HepG2 (cell line): ENCODE results near the gene SESN2. TPM values are rescaled to one million over a fixed set of nuclear protein-coding genes. Genes with fewer than 3 reads are reported as not detected.

Source experiments
- ATAC-seq: fragments of 200-7000 bp; cut with Tn5 transposase; 3 replicates; pipeline ENCODE4 v1.9.1; 2020; ENCODE audit warnings: mild to moderate bottlenecking, moderate library complexity
- BruUV-seq: library from RNA; stranded (reverse); fragments of 400-500 nt; replicated peaks from 2 replicates; lab custom pipeline; 2021; lab: Mats Ljungman, UMichigan
- CTCF ChIA-PET: fragments of 300-600 bp; formaldehyde crosslinking; extraction: SDS; loops from one replicate; lab custom pipeline; 2021; ENCODE audit warnings: low total read pairs, inconsistent platforms, low intra/inter-chr PET ratio; lab: Yijun Ruan, JAX
- POLR2A ChIA-PET: fragments of 350-600 bp; sonication (Branson Sonifier 250); formaldehyde crosslinking; loops from one replicate; lab custom pipeline; 2020; ENCODE audit warnings: antibody characterized with exemption, inconsistent platforms; lab: Yijun Ruan, JAX
- DNase-seq: peaks from one replicate; pipeline ENCODE4 v3.0.0-alpha.2; 2015; ENCODE audit warnings: low spot score
- FAIRE-seq: peaks from 3 replicates; lab custom pipeline; 2011; peaks lifted over from hg19 to GRCh38; lab: Jason Lieb, UNC
- H2AFZ ChIP-seq: one replicate; pipeline ENCODE4 v1.6.1; 2011; ENCODE audit warnings: low read length, inconsistent platforms
- H3K27ac ChIP-seq: fragments of 300-600 bp; 3 replicates; pipeline ENCODE4 v1.8.0; 2011; ENCODE audit warnings: mixed run types, mild to moderate bottlenecking, mixed read lengths, low read length, inconsistent platforms; ENCODE audit not compliant: insufficient read depth; ENCODE audit errors: extremely low read length
- H3K27me3 ChIP-seq, 2 experiments: fragments of 200-600 bp in 1 of 2; 2 replicates in 1 of 2; 3 replicates in 1 of 2; pipeline versions ENCODE4 v1.6.0 to v1.8.0; 2011; ENCODE audit warnings: low read length in 2 of 2, mild to moderate bottlenecking in 2 of 2, moderate library complexity in 2 of 2, inconsistent platforms in 1 of 2; ENCODE audit not compliant: insufficient read depth in 2 of 2, control insufficient read depth in 1 of 2
- H3K36me3 ChIP-seq, 2 experiments: fragments of 200-600 bp in 1 of 2; replicated peaks in 1 of 2; 2 replicates in 1 of 2; 3 replicates in 1 of 2; pipeline versions ENCODE4 v1.5.1 to v1.8.0; 2011; ENCODE audit warnings: low read length in 2 of 2, inconsistent platforms in 1 of 2; ENCODE audit not compliant: insufficient read depth in 2 of 2, control insufficient read depth in 1 of 2
- H3K4me1 ChIP-seq: 2 replicates; pipeline ENCODE4 v1.5.1; 2012; ENCODE audit warnings: low read length, inconsistent platforms; ENCODE audit not compliant: insufficient read depth
- H3K4me2 ChIP-seq: 2 replicates; pipeline ENCODE4 v1.6.0; 2011; ENCODE audit warnings: low read depth, low read length, inconsistent platforms
- H3K4me3 ChIP-seq, 3 experiments: fragments of 200-600 bp in 1 of 3; sonication (generic), shearing (Covaris generic) in 1 of 3; replicated peaks in 1 of 3; 2 replicates each; pipeline ENCODE4 v1.5.1; 2011 to 2016; ENCODE audit warnings: low read length in 3 of 3, inconsistent platforms in 2 of 3, low read depth in 2 of 3, mild to moderate bottlenecking in 2 of 3, control low read depth in 1 of 3, mixed read lengths in 1 of 3; ENCODE audit not compliant: insufficient read depth in 1 of 3
- H3K79me2 ChIP-seq: one replicate; pipeline ENCODE4 v1.6.1; 2011; ENCODE audit warnings: low read length, inconsistent platforms; ENCODE audit not compliant: insufficient read depth
- H3K9ac ChIP-seq: 2 replicates; pipeline ENCODE4 v1.6.0; 2011; ENCODE audit warnings: mild to moderate bottlenecking, low read depth, low read length, inconsistent platforms; ENCODE audit not compliant: insufficient read depth
- H3K9me3 ChIP-seq: 2 replicates; pipeline ENCODE4 v1.5.1; 2012; ENCODE audit warnings: mild to moderate bottlenecking, low read length
- H4K20me1 ChIP-seq: 2 replicates; pipeline ENCODE4 v1.6.0; 2011; ENCODE audit warnings: inconsistent platforms, mild to moderate bottlenecking, low read length, moderate library complexity; ENCODE audit not compliant: insufficient read depth
- MED1 ChIP-seq: sonication (generic); formaldehyde crosslinking; IDR thresholded peaks from 2 replicates; pipeline ENCODE4 v1.4.0; 2020; ENCODE audit warnings: missing genetic modification reagents
- NFIB ChIP-seq: sonication (generic); formaldehyde crosslinking; IDR thresholded peaks from 2 replicates; pipeline ENCODE4 v1.9.0; 2021; ENCODE audit warnings: missing genetic modification reagents, mild to moderate bottlenecking, borderline replicate concordance
- THAP11 ChIP-seq: IDR thresholded peaks from 2 replicates; pipeline ENCODE4 v1.6.1; 2016; ENCODE audit warnings: missing biosample characterization, missing genetic modification reagents
- ZNF12 ChIP-seq: sonication (generic); formaldehyde crosslinking; IDR thresholded peaks from 2 replicates; pipeline ENCODE4 v1.5.0; 2020; ENCODE audit warnings: missing genetic modification reagents
- WGBS: methylation state at CpG from one replicate; pipeline ENCODE4 v1.1.6; 2017; ENCODE audit warnings: low lambda C conversion rate; 5-methylcytosine and 5-hydroxymethylcytosine counted together
- in situ Hi-C: cut with HindIII; loops from 2 replicates; pipeline ENCODE4 v1.10.0; 2017; ENCODE audit warnings: low pct_unique_long_range_greater_than_20kb; ENCODE audit not compliant: extremely low pct_ligation_motif_present
- intact Hi-C: fragments of 100-400 bp; cut with micrococcal nuclease; formaldehyde crosslinking; loops from one replicate; pipeline ENCODE4 v1.10.0; 2022; ENCODE audit not compliant: unreplicated experiment
- polyA plus RNA-seq, 8 experiments: library from polyadenylated mRNA; depleted of rRNA in 3 of 8; stranded (reverse) in 7 of 8; unstranded in 1 of 8; fragments of >200 nt; fragmentation: Illumina TruSeq in 4 of 8; extraction: Trizol in 4 of 8; gene quantifications; 2 replicates each; pipeline versions ENCODE4 v1.2.1 to v1.2.3, GENCODE V29; 2011 to 2016; ENCODE audit warnings: low read depth in 4 of 8, missing spikeins in 1 of 8, mixed read lengths in 1 of 8; ENCODE audit not compliant: insufficient read depth in 1 of 8
- total RNA-seq, 5 experiments: library from RNA; depleted of rRNA; stranded (reverse); fragments of >200 nt; fragmentation: Illumina TruSeq; extraction: Trizol; gene quantifications; 2 replicates each; pipeline ENCODE4 v1.2.3, GENCODE V29; 2016; ENCODE audit warnings: low read depth in 1 of 5
- TF ChIP-seq, protein P1 (sequence below): sonication (generic); formaldehyde crosslinking; IDR thresholded peaks from 2 replicates; pipeline ENCODE4 v1.5.1; 2020; ENCODE audit warnings: missing genetic modification reagents, mild to moderate bottlenecking, borderline replicate concordance
- TF ChIP-seq, protein P2 (sequence below): sonication (generic); formaldehyde crosslinking; IDR thresholded peaks from 2 replicates; pipeline ENCODE4 v1.9.0; 2022; ENCODE audit warnings: low read depth, missing genetic modification reagents
- TF ChIP-seq, protein P3 (sequence below): sonication (generic); formaldehyde crosslinking; IDR thresholded peaks from 2 replicates; pipeline ENCODE4 v1.4.0; 2020; ENCODE audit warnings: missing genetic modification reagents, borderline replicate concordance

The SESN2 gene
- total and polyA plus RNA-seq, 2 of the 13 experiments (the other 11 are each of a cell fraction or from before 2014, with no cell fraction given), result 13.2 to 19.1 TPM

DNA sequence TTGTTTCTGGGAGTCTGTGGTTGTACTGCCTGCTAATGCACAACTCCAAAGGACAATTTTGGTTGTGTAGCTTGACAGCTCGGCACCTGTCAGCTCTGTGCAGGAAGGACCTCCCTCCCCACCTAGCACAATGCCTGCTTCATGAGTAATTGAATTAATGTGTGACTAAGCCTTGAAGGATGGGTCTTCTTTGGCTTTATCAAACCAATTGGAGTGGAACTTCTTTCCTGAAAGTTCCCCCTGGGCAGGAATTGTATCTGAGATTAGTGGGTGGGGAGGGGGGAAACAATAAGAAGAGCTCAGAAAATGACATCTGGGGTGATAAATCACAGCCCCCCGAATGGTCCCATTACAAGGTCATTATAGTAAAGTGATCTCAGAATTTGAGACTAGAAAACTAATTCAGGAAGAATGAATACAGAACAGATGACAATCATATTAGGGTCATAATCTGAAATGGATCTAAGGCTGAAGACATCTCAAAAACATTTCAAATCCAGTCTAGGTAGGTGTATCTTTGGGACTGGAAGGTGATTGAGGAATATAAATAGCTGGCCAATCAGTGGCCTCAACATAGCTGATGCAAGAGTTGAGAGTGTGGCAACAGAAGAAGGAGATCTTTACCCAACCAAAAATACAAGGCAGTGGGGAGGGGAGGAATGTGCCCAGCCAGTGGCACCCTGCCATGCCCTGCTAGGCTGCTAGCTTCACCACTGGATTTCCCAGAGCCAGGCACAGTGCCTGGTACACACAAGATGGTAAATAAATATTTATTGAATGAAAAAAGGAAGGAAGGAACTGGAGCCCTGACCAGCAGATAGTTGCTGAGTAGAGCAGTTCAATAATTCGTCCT lies 10.1 kb upstream of the SESN2 start:
- FAIRE-seq, result no peak
- Histone ChIP-seq H3K4me2 (peak overlapping the region; percentile 98), H3K79me2 (no peaks in the 10 kb centered on the region), H3K4me3 (peak overlapping the region; percentile 18 to 78 (median 75); a peak in 2 of 6 replicates), H3K9me3 (no peaks in the 10 kb centered on the region), H3K27ac (no peak overlapping the region), H3K9ac (peak overlapping the region; percentile 80), H3K27me3 (no peaks in the 10 kb centered on the region), H3K36me3 (0 out of 5 replicates have a peak, but pooled peaks cover 0 to 2% of the 10 kb centered on the region in 2 experiments), H4K20me1 (no peaks in the 10 kb centered on the region), H3K4me1 (peaks cover 45% of the 10 kb centered on the region), H2AFZ (no peak overlapping the region)
- peak; percentile 30 for ATAC-seq
- no TSS peak for BruUV-seq
- 3% methylated on average over 3 of the region's 3 CpGs for WGBS
- in situ Hi-C loops (loop anchor here (5.0 to 25.0 kb wide), 2 partner anchors 118 to 338 kb away; partner anchors contain the start of genes PHACTR4 and RAB42), intact Hi-C loops (no loop called here)
- ChIA-PET POLR2A (interaction anchor here (0.7 to 4.5 kb wide), 22 partner anchors 8 to 400 kb away, joined by 3 to 61 read pairs (median 4); partner anchors contain the start of genes ATP5IF1, EYA3, MED18 and PHACTR4), CTCF (interaction anchor here (2.6 kb wide), 1 partner anchor 120 kb away, joined by 13 read pairs; the partner anchor contains the start of gene PHACTR4)
- DNase-seq, result no peak
- TF ChIP-seq THAP11 (CRISPR knock-in tag) (peak; percentile 65; the same call in 1 of the 2 replicates), ZNF12 (0 out of 2 replicates have a peak, but pooled peaks have one; percentile 27), NFIB (CRISPR knock-in tag) (no peak), MED1 (CRISPR knock-in tag) (0 out of 2 replicates have a peak, but pooled peaks have one; percentile 16)
- TF ChIP-seq, protein P1, sequence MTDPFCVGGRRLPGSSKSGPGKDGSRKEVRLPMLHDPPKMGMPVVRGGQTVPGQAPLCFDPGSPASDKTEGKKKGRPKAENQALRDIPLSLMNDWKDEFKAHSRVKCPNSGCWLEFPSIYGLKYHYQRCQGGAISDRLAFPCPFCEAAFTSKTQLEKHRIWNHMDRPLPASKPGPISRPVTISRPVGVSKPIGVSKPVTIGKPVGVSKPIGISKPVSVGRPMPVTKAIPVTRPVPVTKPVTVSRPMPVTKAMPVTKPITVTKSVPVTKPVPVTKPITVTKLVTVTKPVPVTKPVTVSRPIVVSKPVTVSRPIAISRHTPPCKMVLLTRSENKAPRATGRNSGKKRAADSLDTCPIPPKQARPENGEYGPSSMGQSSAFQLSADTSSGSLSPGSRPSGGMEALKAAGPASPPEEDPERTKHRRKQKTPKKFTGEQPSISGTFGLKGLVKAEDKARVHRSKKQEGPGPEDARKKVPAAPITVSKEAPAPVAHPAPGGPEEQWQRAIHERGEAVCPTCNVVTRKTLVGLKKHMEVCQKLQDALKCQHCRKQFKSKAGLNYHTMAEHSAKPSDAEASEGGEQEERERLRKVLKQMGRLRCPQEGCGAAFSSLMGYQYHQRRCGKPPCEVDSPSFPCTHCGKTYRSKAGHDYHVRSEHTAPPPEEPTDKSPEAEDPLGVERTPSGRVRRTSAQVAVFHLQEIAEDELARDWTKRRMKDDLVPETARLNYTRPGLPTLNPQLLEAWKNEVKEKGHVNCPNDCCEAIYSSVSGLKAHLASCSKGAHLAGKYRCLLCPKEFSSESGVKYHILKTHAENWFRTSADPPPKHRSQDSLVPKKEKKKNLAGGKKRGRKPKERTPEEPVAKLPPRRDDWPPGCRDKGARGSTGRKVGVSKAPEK, result no peak
- TF ChIP-seq, protein P2, sequence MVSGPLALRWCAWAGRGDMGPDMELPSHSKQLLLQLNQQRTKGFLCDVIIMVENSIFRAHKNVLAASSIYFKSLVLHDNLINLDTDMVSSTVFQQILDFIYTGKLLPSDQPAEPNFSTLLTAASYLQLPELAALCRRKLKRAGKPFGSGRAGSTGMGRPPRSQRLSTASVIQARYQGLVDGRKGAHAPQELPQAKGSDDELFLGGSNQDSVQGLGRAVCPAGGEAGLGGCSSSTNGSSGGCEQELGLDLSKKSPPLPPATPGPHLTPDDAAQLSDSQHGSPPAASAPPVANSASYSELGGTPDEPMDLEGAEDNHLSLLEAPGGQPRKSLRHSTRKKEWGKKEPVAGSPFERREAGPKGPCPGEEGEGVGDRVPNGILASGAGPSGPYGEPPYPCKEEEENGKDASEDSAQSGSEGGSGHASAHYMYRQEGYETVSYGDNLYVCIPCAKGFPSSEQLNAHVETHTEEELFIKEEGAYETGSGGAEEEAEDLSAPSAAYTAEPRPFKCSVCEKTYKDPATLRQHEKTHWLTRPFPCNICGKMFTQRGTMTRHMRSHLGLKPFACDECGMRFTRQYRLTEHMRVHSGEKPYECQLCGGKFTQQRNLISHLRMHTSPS (CRISPR knock-in tag), result peak; percentile 45; the same call in 1 of the 2 replicates
- TF ChIP-seq, protein P3, sequence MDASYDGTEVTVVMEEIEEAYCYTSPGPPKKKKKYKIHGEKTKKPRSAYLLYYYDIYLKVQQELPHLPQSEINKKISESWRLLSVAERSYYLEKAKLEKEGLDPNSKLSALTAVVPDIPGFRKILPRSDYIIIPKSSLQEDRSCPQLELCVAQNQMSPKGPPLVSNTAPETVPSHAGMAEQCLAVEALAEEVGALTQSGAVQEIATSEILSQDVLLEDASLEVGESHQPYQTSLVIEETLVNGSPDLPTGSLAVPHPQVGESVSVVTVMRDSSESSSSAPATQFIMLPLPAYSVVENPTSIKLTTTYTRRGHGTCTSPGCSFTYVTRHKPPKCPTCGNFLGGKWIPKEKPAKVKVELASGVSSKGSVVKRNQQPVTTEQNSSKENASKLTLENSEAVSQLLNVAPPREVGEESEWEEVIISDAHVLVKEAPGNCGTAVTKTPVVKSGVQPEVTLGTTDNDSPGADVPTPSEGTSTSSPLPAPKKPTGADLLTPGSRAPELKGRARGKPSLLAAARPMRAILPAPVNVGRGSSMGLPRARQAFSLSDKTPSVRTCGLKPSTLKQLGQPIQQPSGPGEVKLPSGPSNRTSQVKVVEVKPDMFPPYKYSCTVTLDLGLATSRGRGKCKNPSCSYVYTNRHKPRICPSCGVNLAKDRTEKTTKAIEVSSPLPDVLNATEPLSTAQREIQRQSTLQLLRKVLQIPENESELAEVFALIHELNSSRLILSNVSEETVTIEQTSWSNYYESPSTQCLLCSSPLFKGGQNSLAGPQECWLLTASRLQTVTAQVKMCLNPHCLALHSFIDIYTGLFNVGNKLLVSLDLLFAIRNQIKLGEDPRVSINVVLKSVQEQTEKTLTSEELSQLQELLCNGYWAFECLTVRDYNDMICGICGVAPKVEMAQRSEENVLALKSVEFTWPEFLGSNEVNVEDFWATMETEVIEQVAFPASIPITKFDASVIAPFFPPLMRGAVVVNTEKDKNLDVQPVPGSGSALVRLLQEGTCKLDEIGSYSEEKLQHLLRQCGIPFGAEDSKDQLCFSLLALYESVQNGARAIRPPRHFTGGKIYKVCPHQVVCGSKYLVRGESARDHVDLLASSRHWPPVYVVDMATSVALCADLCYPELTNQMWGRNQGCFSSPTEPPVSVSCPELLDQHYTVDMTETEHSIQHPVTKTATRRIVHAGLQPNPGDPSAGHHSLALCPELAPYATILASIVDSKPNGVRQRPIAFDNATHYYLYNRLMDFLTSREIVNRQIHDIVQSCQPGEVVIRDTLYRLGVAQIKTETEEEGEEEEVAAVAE (CRISPR knock-in tag), result 0 out of 2 replicates have a peak, but pooled peaks have one; percentile 42
